SK-N-SH (cell line): ENCODE measurements around the gene MTF2.

ENCODE experiments used
- EZH2phosphoT487 ChIP-seq: fragments of 200-600 bp; sonication (generic); IDR thresholded peaks from 2 replicates; pipeline ENCODE4 v1.6.1; 2017; ENCODE audit warnings: low read depth, mixed run types, mild to moderate bottlenecking, antibody characterized with exemption, moderate library complexity, borderline replicate concordance
- GABPA ChIP-seq: IDR thresholded peaks from 2 replicates; pipeline ENCODE4 v1.4.0; 2012; ENCODE audit warnings: low read depth, mild to moderate bottlenecking
- REST ChIP-seq: IDR thresholded peaks from 2 replicates; pipeline ENCODE4 v1.6.1; 2012; ENCODE audit warnings: mild to moderate bottlenecking, low read depth, low read length, moderate library complexity

GRCh38 chr1:93051961-93052360 is 27.1 kb upstream of the MTF2 start:
- TF ChIP-seq GABPA (no peak), REST (no peak), EZH2phosphoT487 (no peak)
